Measurements from ENCODE around the gene SH3BP4. TPM values are rescaled to one million over a fixed set of nuclear protein-coding genes. Genes with fewer than 3 reads are reported as not detected.

SH3BP4 gene
- polyA plus RNA-seq, 1 donor (not counting 4 experiments of a cell fraction or from before 2014, with no cell fraction given), result 50.4 TPM

DNA sequence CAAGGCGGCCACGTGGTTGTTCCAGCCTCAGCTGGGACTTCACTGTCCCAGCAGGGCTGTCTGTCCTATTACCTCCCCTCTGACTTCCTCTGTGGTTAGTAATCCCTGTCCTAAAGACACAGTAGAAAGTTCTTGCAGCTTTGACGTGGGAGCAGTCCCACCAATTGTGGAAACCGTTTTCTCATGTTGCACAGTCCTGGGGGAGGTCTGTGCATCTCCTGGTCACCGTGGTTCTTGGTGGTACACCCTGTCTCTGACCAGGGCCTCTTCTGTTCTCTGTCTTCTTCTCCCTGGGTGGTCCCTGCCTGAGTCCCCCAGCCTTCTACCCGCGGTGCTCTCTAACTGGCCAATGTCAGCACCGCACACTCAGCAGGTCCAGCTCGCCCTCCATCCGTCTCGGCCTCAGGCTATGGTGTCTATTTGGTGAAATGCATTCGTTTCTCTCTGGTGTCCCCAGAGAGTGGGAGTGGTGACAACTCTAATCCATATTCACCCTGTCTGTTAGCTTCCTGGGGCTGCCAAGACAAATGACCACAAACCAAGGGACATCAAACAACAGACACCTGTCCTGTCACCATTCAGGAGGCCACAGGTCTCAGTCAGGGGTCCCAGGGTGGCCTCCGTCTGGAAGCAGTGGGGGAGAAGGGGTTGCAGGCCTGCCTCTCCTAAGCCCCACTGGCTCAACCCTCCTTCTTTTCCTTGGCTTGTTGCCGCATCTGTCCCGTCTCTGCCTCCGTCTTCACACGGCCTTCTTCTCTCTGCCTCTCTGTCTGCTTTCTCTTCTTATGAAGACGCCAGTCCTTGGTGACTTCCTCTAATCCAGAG, 99.8 kb downstream of the SH3BP4 start:
- Histone ChIP-seq H3K79me2 (ENCODE audit: control insufficient read depth, insufficient read depth, low read length) (peaks cover 31% of the 10 kb centered on the region), H4K20me1 (ENCODE audit: control insufficient read depth, extremely low read depth, insufficient read depth, low read length) (peaks cover 6% of the 10 kb centered on the region), H3K4me2 (ENCODE audit: control insufficient read depth, extremely low read depth, insufficient read depth, low read depth, low read length) (no peak overlapping the region)

GRCh38 chr2:235052514-235053354, 100.9 kb downstream of the SH3BP4 start:
- no peak overlapping the region for H3K9ac ChIP-seq (ENCODE audit: control insufficient read depth, extremely low read depth, insufficient read depth, low read length)
- peaks cover 17 to 28% of the 10 kb centered on the region in 2 experiments for H3K36me3 ChIP-seq (ENCODE audit: control insufficient read depth in 2 of 2, extremely low read depth in 1 of 2, insufficient read depth in 2 of 2, low read length in 2 of 2)
- no peaks in the 10 kb centered on the region for H3K27me3 ChIP-seq (ENCODE audit: control insufficient read depth, extremely low read depth, insufficient read depth, low read length)
- no peak overlapping the region for H3K4me3 ChIP-seq (ENCODE audit: control insufficient read depth in 2 of 3, extremely low read depth in 1 of 3, insufficient read depth in 2 of 3, low read depth in 1 of 3, low read length in 3 of 3)
- peaks cover 22% of the 10 kb centered on the region for H3K79me2 ChIP-seq (ENCODE audit: control insufficient read depth, insufficient read depth, low read length)
- TF ChIP-seq, protein P1, sequence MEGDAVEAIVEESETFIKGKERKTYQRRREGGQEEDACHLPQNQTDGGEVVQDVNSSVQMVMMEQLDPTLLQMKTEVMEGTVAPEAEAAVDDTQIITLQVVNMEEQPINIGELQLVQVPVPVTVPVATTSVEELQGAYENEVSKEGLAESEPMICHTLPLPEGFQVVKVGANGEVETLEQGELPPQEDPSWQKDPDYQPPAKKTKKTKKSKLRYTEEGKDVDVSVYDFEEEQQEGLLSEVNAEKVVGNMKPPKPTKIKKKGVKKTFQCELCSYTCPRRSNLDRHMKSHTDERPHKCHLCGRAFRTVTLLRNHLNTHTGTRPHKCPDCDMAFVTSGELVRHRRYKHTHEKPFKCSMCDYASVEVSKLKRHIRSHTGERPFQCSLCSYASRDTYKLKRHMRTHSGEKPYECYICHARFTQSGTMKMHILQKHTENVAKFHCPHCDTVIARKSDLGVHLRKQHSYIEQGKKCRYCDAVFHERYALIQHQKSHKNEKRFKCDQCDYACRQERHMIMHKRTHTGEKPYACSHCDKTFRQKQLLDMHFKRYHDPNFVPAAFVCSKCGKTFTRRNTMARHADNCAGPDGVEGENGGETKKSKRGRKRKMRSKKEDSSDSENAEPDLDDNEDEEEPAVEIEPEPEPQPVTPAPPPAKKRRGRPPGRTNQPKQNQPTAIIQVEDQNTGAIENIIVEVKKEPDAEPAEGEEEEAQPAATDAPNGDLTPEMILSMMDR (optimal IDR thresholded peaks at IDR 0.05 in 1 of 3, IDR thresholded peaks at IDR 0.05 in 1 of 3, conservative IDR thresholded peaks at IDR 0.05 in 1 of 3; ENCODE audit: extremely low read depth in 1 of 3, insufficient read depth in 2 of 3, low read length in 3 of 3), result no peak
- TF ChIP-seq EZH2 (IDR thresholded peaks at IDR 0.05; ENCODE audit: low read length), result no peak
- FAIRE-seq, result no peak
- no peak overlapping the region for H3K27ac ChIP-seq (ENCODE audit: control insufficient read depth, insufficient read depth, low read length)
- H3K9me3 ChIP-seq (ENCODE audit: control insufficient read depth, low read depth, low read length), result no peaks in the 10 kb centered on the region
- DNase-seq (ENCODE audit: low read depth, low spot score), result no peak
- dilution Hi-C loops (cut with MboI; ENCODE audit: extremely low pct_ligation_motif_present, low sequenced_read_pairs), result no loop called here
- H2AFZ ChIP-seq (ENCODE audit: control insufficient read depth, low read length), result no peak overlapping the region
- H4K20me1 ChIP-seq (ENCODE audit: control insufficient read depth, extremely low read depth, insufficient read depth, low read length), result peaks cover 6% of the 10 kb centered on the region
- H3K9me1 ChIP-seq (ENCODE audit: control insufficient read depth, extremely low read depth, insufficient read depth, low read length), result peaks cover 2% of the 10 kb centered on the region
- H3K4me1 ChIP-seq (ENCODE audit: control insufficient read depth, extremely low read depth, insufficient read depth, low read length), result peaks cover 9% of the 10 kb centered on the region
- no peak overlapping the region for H3K4me2 ChIP-seq (ENCODE audit: control insufficient read depth, extremely low read depth, insufficient read depth, low read depth, low read length)

More for the DNA sequence above, 99.8 kb downstream of the SH3BP4 start:
- dilution Hi-C loops (cut with MboI; ENCODE audit: extremely low pct_ligation_motif_present, low sequenced_read_pairs), result no loop called here
- Histone ChIP-seq H3K4me1 (ENCODE audit: control insufficient read depth, extremely low read depth, insufficient read depth, low read length) (peaks cover 9% of the 10 kb centered on the region), H3K4me3 (ENCODE audit: control insufficient read depth in 2 of 3, extremely low read depth in 1 of 3, insufficient read depth in 2 of 3, low read depth in 1 of 3, low read length in 3 of 3) (no peak overlapping the region), H3K27ac (ENCODE audit: control insufficient read depth, insufficient read depth, low read length) (peak overlapping the region; percentile 5), H3K9ac (ENCODE audit: control insufficient read depth, extremely low read depth, insufficient read depth, low read length) (no peak overlapping the region), H3K9me3 (ENCODE audit: control insufficient read depth, low read depth, low read length) (no peaks in the 10 kb centered on the region), H3K36me3 (ENCODE audit: control insufficient read depth in 2 of 2, extremely low read depth in 1 of 2, insufficient read depth in 2 of 2, low read length in 2 of 2) (peaks cover 24 to 30% of the 10 kb centered on the region in 2 experiments), H2AFZ (ENCODE audit: control insufficient read depth, low read length) (no peak overlapping the region), H3K9me1 (ENCODE audit: control insufficient read depth, extremely low read depth, insufficient read depth, low read length) (peaks cover 2% of the 10 kb centered on the region), H3K27me3 (ENCODE audit: control insufficient read depth, extremely low read depth, insufficient read depth, low read length) (no peaks in the 10 kb centered on the region)
- no peak for FAIRE-seq
- no peak for TF ChIP-seq EZH2 (IDR thresholded peaks at IDR 0.05; ENCODE audit: low read length)
- TF ChIP-seq, protein P1 (optimal IDR thresholded peaks at IDR 0.05 in 1 of 3, IDR thresholded peaks at IDR 0.05 in 1 of 3, conservative IDR thresholded peaks at IDR 0.05 in 1 of 3; ENCODE audit: extremely low read depth in 1 of 3, insufficient read depth in 2 of 3, low read length in 3 of 3), result no peak
- no peak for DNase-seq (ENCODE audit: low read depth, low spot score)
